GM12878 (cell line): ENCODE data around the gene RGS19. TPM values are rescaled to one million over a fixed set of nuclear protein-coding genes. Genes with fewer than 3 reads are reported as not detected.

Experiments
- ATAC-seq: fragments of 200-7000 bp; cut with Tn5 transposase; 3 replicates; pipeline ENCODE4 v1.9.1; 2020; ENCODE audit warnings: mild to moderate bottlenecking, moderate library complexity
- BruUV-seq: library from RNA; stranded (reverse); fragments of 400-500 nt; replicated peaks from 2 replicates; lab custom pipeline; 2021; lab: Mats Ljungman, UMichigan
- CTCF ChIA-PET: fragments of 300-600 bp; sonication (Branson Sonifier 250); formaldehyde crosslinking; extraction: SDS; loops from one replicate; lab custom pipeline; 2021; ENCODE audit warnings: inconsistent platforms; lab: Yijun Ruan, JAX
- POLR2A ChIA-PET: fragments of 350-600 bp; formaldehyde crosslinking; extraction: SDS; loops from one replicate; lab custom pipeline; 2021; ENCODE audit warnings: inconsistent platforms; lab: Charles Lee
- RAD21 ChIA-PET: fragments of 300-600 bp; sonication (Branson Sonifier 250); formaldehyde crosslinking; loops from one replicate; lab custom pipeline; 2023; ENCODE audit warnings: antibody characterized with exemption; ENCODE audit not compliant: unreplicated experiment; lab: Charles Lee
- SMC1A ChIA-PET: fragments of 300-600 bp; sonication (Branson Sonifier 250); formaldehyde crosslinking; loops from one replicate; lab custom pipeline; 2023; ENCODE audit not compliant: unreplicated experiment, uncharacterized antibody; lab: Charles Lee
- DNase-seq: peaks from one replicate; pipeline ENCODE4 v3.0.0-alpha.2; 2011; ENCODE audit warnings: low read depth, low spot score
- FAIRE-seq: peaks from 3 replicates; lab custom pipeline; 2011; peaks lifted over from hg19 to GRCh38; lab: Jason Lieb, UNC
- H2AFZ ChIP-seq: 2 replicates; pipeline ENCODE4 v1.6.0; 2011; ENCODE audit warnings: low read depth, low read length, control low read depth; ENCODE audit not compliant: control insufficient read depth
- H3K27ac ChIP-seq: 2 replicates; pipeline ENCODE4 v1.5.1; 2011; ENCODE audit warnings: control low read depth; ENCODE audit not compliant: control insufficient read depth, insufficient read depth
- H3K27me3 ChIP-seq, 2 experiments: replicated peaks in 1 of 2; 2 replicates each; pipeline versions ENCODE4 v1.6.0 to v1.6.1; 2011; ENCODE audit warnings: low read length in 1 of 2; ENCODE audit not compliant: control insufficient read depth in 2 of 2, insufficient read depth in 2 of 2
- H3K36me3 ChIP-seq, 2 experiments: 2 replicates each; pipeline ENCODE4 v1.5.1; 2011; ENCODE audit warnings: low read length in 1 of 2; ENCODE audit not compliant: control insufficient read depth in 2 of 2, insufficient read depth in 2 of 2
- H3K4me1 ChIP-seq: 2 replicates; pipeline ENCODE4 v1.6.1; 2011; ENCODE audit warnings: mild to moderate bottlenecking, low read length, moderate library complexity, mixed read lengths; ENCODE audit not compliant: control insufficient read depth, insufficient read depth
- H3K4me2 ChIP-seq: 2 replicates; pipeline ENCODE4 v1.6.0; 2011; ENCODE audit warnings: control low read depth; ENCODE audit not compliant: control insufficient read depth, insufficient read depth
- H3K4me3 ChIP-seq: fragments of 200-600 bp; sonication (generic); 2 replicates; pipeline ENCODE4 v1.5.1; 2016
- H3K79me2 ChIP-seq: 2 replicates; pipeline ENCODE4 v1.6.0; 2011; ENCODE audit warnings: low read length; ENCODE audit not compliant: control insufficient read depth, insufficient read depth
- H3K9ac ChIP-seq: 2 replicates; pipeline ENCODE4 v1.8.0; 2011; ENCODE audit warnings: low read length, control low read depth, mixed read lengths; ENCODE audit not compliant: control insufficient read depth, insufficient read depth
- H3K9me3 ChIP-seq: replicated peaks from 3 replicates; pipeline ENCODE4 v1.5.1; 2011; ENCODE audit warnings: mild to moderate bottlenecking, low read length; ENCODE audit not compliant: control insufficient read depth, insufficient read depth
- H4K20me1 ChIP-seq: 2 replicates; pipeline ENCODE4 v1.6.0; 2011; ENCODE audit not compliant: control insufficient read depth, insufficient read depth
- BCL3 ChIP-seq: IDR thresholded peaks from 2 replicates; pipeline ENCODE4 v1.6.1; 2011; ENCODE audit warnings: borderline replicate concordance, low read depth, mild to moderate bottlenecking, moderate library complexity, low read length; ENCODE audit not compliant: insufficient read depth, poor library complexity, severe bottlenecking
- E2F4 ChIP-seq: IDR thresholded peaks from 2 replicates; pipeline ENCODE4 v1.6.1; 2012; ENCODE audit warnings: low read depth, low read length, improper control_type of control experiment
- EGR1 ChIP-seq, 2 experiments: IDR thresholded peaks; 1 replicate in 1 of 2; 2 replicates in 1 of 2; pipeline ENCODE4 v1.6.1; 2011 to 2012; ENCODE audit warnings: low read depth in 2 of 2, low read length in 2 of 2, borderline replicate concordance in 1 of 2, mild to moderate bottlenecking in 1 of 2, moderate library complexity in 1 of 2
- HSF1 ChIP-seq: fragments of 150-350 bp; IDR thresholded peaks from 2 replicates; pipeline ENCODE4 v1.6.1; 2014; ENCODE audit warnings: mild to moderate bottlenecking, low read depth, low read length
- IKZF1 ChIP-seq: fragments of 450-650 bp; conservative IDR thresholded peaks from 2 replicates; pipeline ENCODE4 v1.6.1; 2017; ENCODE audit warnings: antibody characterized with exemption, mild to moderate bottlenecking
- NRF1 ChIP-seq: conservative IDR thresholded peaks from 2 replicates; pipeline ENCODE4 v1.6.1; 2011; ENCODE audit warnings: mild to moderate bottlenecking, low read depth, low read length, improper control_type of control experiment
- POLR2AphosphoS2 ChIP-seq: IDR thresholded peaks from 2 replicates; pipeline ENCODE4 v1.6.1; 2011; ENCODE audit warnings: low read depth, mild to moderate bottlenecking, low read length, improper control_type of control experiment, moderate library complexity
- STAT1 ChIP-seq: fragments of 450-650 bp; conservative IDR thresholded peaks from 2 replicates; pipeline ENCODE4 v1.6.1; 2014; ENCODE audit warnings: antibody characterized with exemption, mild to moderate bottlenecking
- SUPT20H ChIP-seq: IDR thresholded peaks from 2 replicates; pipeline ENCODE4 v1.6.1; 2011; ENCODE audit warnings: low read depth, mild to moderate bottlenecking, low read length, moderate library complexity, borderline replicate concordance; ENCODE audit not compliant: control insufficient read depth
- TCF3 ChIP-seq: IDR thresholded peaks from 2 replicates; pipeline ENCODE4 v1.6.1; 2012; ENCODE audit warnings: low read depth, mild to moderate bottlenecking, low read length, borderline replicate concordance; ENCODE audit not compliant: insufficient read depth
- ZNF207 ChIP-seq: fragments of 450-650 bp; IDR thresholded peaks from 2 replicates; pipeline ENCODE4 v1.6.1; 2014; ENCODE audit warnings: antibody characterized with exemption, mild to moderate bottlenecking, borderline replicate concordance
- WGBS: methylation state at CpG from one replicate; pipeline ENCODE4 v1.1.6; 2016; ENCODE audit warnings: low lambda C conversion rate; ENCODE audit not compliant: insufficient replicate concordance, insufficient coverage; ENCODE audit errors: missing lambda C conversion rate; 5-methylcytosine and 5-hydroxymethylcytosine counted together
- in situ Hi-C: fragments of 300-500 bp; cut with MboI; formaldehyde crosslinking; loops from 9 replicates; pipeline ENCODE4 v1.14.3; 2018; ENCODE audit warnings: mixed read lengths
- intact Hi-C: fragments of 100-400 bp; cut with micrococcal nuclease; formaldehyde crosslinking; loops from one replicate; pipeline ENCODE4 v1.14.2; 2022; ENCODE audit not compliant: unreplicated experiment
- polyA plus RNA-seq, 11 experiments: library from polyadenylated mRNA; depleted of rRNA in 4 of 11; unstranded in 6 of 11; stranded (reverse) in 5 of 11; fragments of >200 nt; fragmentation: Nextera tagmentation in 4 of 11; fragmentation: Illumina TruSeq in 1 of 11; extraction: Ambion mirVana in 4 of 11; extraction: Trizol in 1 of 11; gene quantifications; 1 replicate in 1 of 11; 2 replicates in 10 of 11; pipeline versions ENCODE4 v1.2.1 to v1.2.3, GENCODE V29; 2011 to 2016; ENCODE audit warnings: inconsistent platforms in 2 of 11, missing spikeins in 2 of 11, low read depth in 1 of 11
- total RNA-seq, 4 experiments: library from RNA; depleted of rRNA in 3 of 4; stranded (reverse); fragments of >200 nt in 3 of 4; fragmentation: Illumina TruSeq in 1 of 4; extraction: Trizol in 1 of 4; gene quantifications; 2 replicates each; pipeline versions ENCODE4 v1.2.1 to v1.2.3, GENCODE V29; 2013 to 2021

The RGS19 gene
- total and polyA plus RNA-seq, 10 of the 15 experiments (the other 5 are each of a cell fraction or from before 2014, with no cell fraction given): 0.82 to 62.4 (median 39.8) TPM

DNA sequence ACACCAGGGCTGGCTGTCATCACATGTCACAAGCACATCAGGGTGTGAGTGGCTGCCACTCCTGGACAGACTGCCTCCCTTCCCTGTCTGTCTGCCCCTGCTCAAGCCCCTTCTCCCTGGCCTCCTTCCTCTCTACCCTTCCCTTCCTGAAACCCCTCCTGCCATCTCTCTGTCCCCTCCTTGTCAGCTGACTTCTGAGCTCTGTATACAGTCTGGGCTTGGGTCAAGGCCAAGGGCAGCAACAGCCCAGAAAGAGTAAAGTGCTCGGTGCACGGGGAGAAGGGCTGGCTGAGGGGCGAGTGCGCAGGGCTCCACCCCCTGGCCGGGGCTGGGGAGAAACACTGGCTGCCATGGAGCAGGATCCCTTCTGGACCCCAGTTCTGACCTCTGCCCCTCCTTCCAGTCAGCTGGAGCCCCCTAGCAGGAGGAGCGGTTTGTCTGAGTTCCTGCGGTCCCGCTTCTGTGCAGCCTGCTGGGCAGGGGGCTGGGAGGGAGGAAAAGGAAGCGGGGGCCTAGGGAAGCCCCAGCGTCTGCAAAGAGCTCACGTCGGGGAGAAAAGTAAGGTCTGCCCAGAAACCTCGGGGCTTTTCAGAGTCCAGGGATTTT, 2.9 kb upstream of the RGS19 start:
- SMC1A ChIA-PET: interaction anchor here (1.0 to 2.3 kb wide), 2 partner anchors 38 to 40 kb away, joined by 3 to 11 read pairs; no protein-coding TSS in a partner anchor
- no TSS peak for BruUV-seq
- TF ChIP-seq EGR1 (IDR thresholded peaks at IDR 0.05; ENCODE audit: borderline replicate concordance in 1 of 2, low read depth in 2 of 2, low read length in 2 of 2) (no peak), TCF3 (no peak), E2F4 (no peak), ZNF207 (no peak), NRF1 (no peak), POLR2AphosphoS2 (no peak), BCL3 (no peak), HSF1 (no peak), STAT1 (no peak), SUPT20H (no peak), IKZF1 (no peak; the same call in 1 of the 2 replicates)
- TF ChIP-seq, all 136 proteins: peak for 0
- Histone ChIP-seq H3K9ac (no peak overlapping the region), H3K9me3 (peaks cover 3% of the 10 kb centered on the region; the same call in 1 of the 3 replicates), H4K20me1 (no peaks in the 10 kb centered on the region), H3K4me1 (peaks cover 18% of the 10 kb centered on the region), H3K36me3 (no peaks in the 10 kb centered on the region), H3K79me2 (peaks cover 17% of the 10 kb centered on the region), H3K4me3 (no peak overlapping the region), H2AFZ (no peak overlapping the region), H3K27ac (no peak overlapping the region), H3K4me2 (no peak overlapping the region), H3K27me3 (peaks cover 2 to 7% of the 10 kb centered on the region in 2 experiments; a peak in 2 of 4 replicates)
- DNase-seq (no peak), ATAC-seq (no peak), FAIRE-seq (no peak)
- intact Hi-C loops (no loop called here), in situ Hi-C loops (no loop called here)
- WGBS: 29% methylated on average over 13 of the region's 13 CpGs
- POLR2A ChIA-PET: interaction anchor here (1.6 to 2.4 kb wide), 2 partner anchors 38 to 44 kb away, joined by 4 to 12 read pairs; no protein-coding TSS in a partner anchor
- RAD21 ChIA-PET: interaction anchor here (0.6 to 6.7 kb wide), 3 partner anchors 33 to 296 kb away, joined by 3 to 67 read pairs (median 6); no protein-coding TSS in a partner anchor
- CTCF ChIA-PET: interaction anchor here (1.0 to 3.5 kb wide), 3 partner anchors 35 to 185 kb away, joined by 3 to 65 read pairs (median 7); no protein-coding TSS in a partner anchor
